ENCODE data around the gene SLC9A9.
A peak's percentile ranks its signal among the peaks of the same experiment; 100 is the strongest.
"Not testable (repeated sequence)": the region's sequence is repeated elsewhere in the genome, so short reads cannot be mapped to it uniquely, and the experiment has no call there.

The SLC9A9 gene

GRCh38 chr3:143313025-143313892 lies 535.0 kb downstream of the SLC9A9 start:
- DNase-seq, result no peak

DNA sequence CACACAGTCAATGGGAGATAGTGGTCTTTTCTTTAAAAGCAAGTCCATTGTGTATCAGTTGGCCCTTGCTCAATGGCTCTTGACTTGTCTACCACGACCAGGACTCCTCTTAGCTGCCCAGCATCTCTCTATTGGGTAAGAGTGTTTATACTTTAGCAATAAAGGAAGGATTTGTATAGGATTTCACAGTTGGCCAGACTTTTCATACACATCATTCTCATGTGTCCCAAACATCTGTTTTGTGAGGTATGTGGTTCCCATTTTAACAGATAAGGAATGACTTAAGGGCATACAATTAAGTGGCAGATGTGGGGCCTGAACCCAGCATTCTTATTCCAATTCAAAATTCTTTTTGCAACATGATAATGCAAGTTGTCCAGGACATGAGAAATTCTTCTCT lies 537.2 kb downstream of the SLC9A9 start:
- DNase-seq, result no peak

- no peak for DNase-seq
These were observed 538.6 kb downstream of the SLC9A9 start for GRCh38 chr3:143309705-143310104.

GRCh38 chr3:143307613-143308183 lies 540.6 kb downstream of the SLC9A9 start:
- DNase-seq, result peak; percentile 54

DNA sequence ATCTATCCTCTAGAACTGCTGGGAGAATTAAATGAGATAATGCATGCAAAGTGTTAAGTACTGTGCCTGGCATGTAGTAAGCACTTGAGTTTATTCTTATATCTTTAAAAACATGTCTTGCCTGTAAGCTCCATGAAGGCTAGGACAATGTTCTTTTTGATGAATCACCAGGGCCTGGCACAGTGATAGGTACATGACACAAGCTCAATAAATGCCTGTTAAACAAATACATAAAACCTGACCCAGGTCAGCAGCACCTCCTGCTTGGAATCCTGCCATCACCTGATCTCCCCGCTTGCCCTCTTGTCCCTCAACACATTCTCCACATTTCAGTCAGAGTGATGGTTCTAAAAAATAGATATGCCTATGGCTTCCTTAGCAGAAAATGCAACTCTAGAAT lies 541.9 kb downstream of the SLC9A9 start:
- DNase-seq, result no peak

DNA sequence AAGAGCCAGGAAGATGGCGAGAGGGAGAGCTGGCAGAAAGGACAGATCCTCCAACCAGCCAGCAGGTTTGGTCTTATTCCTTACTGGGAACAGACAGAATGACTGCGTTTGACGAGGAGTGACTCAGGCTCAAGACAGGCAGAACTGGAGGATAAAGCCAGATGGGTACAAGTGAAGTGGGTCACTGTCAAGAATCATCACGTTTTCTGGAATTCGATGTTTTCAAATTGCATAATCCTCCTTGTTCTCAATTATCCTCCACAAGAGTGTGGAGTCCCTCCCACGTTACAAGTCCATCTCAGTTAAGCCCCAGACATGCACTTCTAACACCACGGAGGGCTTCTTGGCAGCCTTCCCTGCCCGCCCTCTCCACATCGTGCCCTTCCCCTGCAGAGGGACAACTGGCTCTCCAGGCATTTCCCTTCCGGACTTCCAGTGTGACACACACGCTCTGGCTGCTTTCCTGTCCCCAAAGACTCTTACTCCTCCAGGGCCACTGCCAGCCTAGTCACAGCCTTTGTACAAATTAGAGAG lies 545.6 kb downstream of the SLC9A9 start:
- peak; percentile 69 for DNase-seq

- DNase-seq, result no peak
These were observed 547.0 kb downstream of the SLC9A9 start for GRCh38 chr3:143301031-143301901.

DNA sequence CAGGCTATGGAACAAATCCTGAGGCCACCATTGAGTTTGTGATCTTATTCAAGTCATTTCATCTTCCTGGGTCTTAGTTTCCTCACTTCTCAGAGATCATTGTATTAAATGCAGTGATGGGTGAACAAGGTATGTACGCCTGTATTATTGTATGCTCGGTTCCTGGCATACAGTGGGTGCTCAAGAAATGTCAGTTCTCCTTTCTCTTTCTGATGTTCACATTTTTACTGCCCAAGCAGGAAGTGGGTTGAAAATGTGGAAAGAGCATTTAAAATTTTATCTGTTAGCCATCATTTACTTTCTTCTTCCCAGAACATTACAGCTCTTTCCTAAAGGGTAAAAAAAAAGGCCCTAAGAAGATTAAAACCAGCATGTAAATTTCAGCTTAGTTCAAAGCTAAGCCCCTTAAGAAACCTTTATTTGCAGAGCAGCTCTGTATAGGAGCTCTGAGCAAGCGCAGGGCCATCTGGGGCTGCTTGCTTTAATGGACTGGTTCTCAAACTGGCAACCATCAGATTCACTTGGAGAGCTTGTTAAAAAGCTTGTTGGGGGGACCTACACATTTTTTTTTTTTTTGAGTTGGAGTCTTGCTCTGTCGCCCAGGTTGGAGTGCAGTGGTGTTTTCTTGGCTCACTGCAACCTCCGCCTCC lies 549.3 kb downstream of the SLC9A9 start:
- DNase-seq, result no peak

DNA sequence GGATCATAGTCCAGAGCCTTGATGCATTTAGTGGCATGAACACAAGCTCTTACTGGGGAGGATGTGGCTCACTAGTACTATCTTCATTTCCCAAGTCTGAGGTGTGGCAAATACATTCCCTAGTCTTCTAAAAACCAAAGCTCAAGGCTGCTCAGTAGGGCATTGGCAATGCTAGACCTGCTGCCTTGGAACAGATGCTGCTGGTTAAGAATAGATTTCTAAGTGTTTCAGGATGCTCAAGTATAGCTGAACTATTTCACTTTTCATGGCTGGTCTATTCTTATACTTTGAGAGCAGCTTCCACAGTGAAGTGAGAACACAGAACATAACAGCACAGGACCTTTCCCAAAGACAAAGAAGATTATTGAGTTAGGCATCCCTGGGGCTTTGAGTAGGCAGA lies 549.9 kb downstream of the SLC9A9 start:
- no peak for DNase-seq

- no peak for DNase-seq
These were observed 552.8 kb downstream of the SLC9A9 start for GRCh38 chr3:143295201-143296080.

GRCh38 chr3:143294188-143294587 lies 554.1 kb downstream of the SLC9A9 start:
- no peak for DNase-seq

DNA sequence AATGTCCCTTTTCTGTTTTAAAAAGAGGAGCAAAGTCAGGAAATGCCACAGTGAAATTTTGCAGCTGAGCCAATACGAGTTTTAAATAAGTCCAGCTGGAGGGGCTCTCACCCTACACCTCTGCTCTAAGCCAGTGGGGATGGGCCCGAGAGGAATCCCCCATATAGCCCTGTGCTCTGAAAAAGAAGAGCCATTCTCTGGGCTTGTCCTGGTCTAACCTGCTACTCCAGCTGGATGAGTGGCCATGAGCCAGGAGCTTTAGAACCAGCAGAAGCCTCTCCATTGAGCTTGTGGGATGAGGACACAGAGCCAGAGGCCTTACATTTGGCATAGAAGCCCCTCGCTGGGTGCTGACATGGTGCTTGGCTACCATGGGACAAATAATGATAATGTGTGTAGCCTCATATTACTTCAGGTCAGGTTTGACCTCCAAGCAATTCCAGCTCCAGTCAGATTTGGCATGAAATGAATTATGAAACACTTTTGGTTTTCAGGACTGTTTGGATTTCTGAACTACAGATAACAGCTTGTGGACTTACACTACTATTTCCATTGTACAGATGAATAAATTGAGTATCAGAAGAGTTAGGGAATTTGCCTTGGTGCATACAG lies 556.3 kb downstream of the SLC9A9 start:
- DNase-seq, result no peak

DNA sequence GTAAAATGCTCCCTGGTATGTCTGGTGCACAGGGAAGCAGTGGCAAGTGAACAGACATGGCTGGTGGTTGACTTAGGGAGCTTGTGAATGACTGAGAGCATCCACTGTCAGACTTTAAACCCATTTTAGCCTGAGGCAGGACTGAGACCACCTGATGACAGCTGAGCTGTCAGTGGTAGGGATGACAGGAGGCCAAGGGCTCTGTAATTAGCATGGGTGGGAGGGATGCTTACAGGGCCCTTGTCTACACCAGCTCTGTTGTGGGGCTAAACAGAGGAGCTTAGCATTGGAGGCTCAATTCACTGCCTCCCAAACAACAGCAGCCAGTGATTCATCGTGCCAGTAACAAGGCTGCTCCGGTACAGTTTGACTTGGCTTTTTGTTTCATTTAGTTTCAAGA lies 559.3 kb downstream of the SLC9A9 start:
- DNase-seq, result no peak

GRCh38 chr3:143287403-143287802 lies 560.9 kb downstream of the SLC9A9 start:
- DNase-seq, result no peak

- no peak for DNase-seq
These were observed 561.8 kb downstream of the SLC9A9 start for GRCh38 chr3:143286392-143287010.

- DNase-seq, result no peak
These were observed 564.7 kb downstream of the SLC9A9 start for GRCh38 chr3:143283432-143284128.

- no peak for DNase-seq
These were observed 567.3 kb downstream of the SLC9A9 start for GRCh38 chr3:143280984-143281383.

DNA sequence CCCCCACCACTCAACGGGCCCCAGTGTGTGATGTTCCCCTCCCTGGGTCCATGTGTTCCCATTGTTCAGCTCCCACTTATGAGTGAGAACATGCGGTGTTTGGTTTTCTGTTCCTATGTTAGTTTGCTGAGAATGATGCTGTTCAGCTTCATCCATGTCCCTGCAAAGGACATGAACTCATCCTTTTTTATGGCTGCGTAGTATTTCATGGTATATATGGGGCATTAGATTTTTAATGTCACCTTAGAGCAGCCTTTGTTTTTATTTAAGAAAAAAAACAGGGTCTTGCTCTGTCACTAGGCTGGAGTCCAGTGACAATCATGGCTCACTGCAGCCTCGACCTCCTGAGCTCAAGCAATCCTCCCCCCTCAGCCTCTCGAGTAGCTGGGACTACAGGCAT lies 568.7 kb downstream of the SLC9A9 start:
- not testable (repeated sequence) for DNase-seq

DNA sequence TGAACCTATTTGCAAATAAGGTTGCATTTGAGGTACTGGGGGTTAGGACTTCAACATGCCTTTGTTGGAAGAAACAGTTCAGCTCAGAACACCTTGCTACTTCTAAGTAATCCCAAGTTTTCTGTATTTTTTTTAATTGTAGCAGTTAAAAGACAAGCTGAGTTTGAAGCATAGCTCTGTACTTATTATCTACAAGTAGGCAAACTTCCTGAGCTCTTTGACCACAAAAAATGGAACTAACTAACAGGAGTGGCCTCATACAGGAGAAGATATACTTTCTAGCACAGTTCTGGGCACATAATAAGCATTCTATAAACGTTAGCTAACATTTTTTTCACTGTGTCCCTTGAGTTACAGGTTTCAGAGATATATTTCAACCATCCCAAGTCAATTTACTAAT lies 569.5 kb downstream of the SLC9A9 start:
- DNase-seq, result no peak

DNA sequence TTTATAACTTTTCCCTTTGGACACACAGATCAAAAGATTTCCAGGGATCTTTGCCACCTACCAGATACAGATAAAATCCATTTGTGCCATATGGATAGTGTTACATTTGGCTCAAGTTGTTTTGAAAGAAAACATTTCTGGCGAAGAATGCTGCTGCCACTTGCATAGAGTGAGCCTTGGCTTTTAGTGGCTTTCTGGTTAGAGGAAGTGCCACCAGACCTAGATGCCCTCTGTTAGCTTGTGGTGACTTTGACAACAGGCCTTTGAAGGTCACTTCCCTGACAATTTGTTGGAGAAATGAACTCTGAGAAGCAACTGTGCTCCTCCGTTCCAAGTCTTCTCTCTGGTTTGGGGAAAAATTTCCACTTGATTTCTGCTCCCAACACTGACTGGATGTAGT lies 570.7 kb downstream of the SLC9A9 start:
- no peak for DNase-seq
